ENCODE results near the gene RYR3.

- TF ChIP-seq YEATS2 (CRISPR knock-in tag; IDR thresholded peaks at IDR 0.05; ENCODE audit: borderline replicate concordance), result no peak
- TF ChIP-seq ZNF253 (CRISPR knock-in tag; IDR thresholded peaks at IDR 0.05; ENCODE audit: borderline replicate concordance), result no peak
- TF ChIP-seq ISL2 (CRISPR knock-in tag; IDR thresholded peaks at IDR 0.05), result no peak
- no peak for TF ChIP-seq ARID3A (IDR thresholded peaks at IDR 0.05; ENCODE audit: low read depth, low read length)
- TF ChIP-seq, protein P1, sequence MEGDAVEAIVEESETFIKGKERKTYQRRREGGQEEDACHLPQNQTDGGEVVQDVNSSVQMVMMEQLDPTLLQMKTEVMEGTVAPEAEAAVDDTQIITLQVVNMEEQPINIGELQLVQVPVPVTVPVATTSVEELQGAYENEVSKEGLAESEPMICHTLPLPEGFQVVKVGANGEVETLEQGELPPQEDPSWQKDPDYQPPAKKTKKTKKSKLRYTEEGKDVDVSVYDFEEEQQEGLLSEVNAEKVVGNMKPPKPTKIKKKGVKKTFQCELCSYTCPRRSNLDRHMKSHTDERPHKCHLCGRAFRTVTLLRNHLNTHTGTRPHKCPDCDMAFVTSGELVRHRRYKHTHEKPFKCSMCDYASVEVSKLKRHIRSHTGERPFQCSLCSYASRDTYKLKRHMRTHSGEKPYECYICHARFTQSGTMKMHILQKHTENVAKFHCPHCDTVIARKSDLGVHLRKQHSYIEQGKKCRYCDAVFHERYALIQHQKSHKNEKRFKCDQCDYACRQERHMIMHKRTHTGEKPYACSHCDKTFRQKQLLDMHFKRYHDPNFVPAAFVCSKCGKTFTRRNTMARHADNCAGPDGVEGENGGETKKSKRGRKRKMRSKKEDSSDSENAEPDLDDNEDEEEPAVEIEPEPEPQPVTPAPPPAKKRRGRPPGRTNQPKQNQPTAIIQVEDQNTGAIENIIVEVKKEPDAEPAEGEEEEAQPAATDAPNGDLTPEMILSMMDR (CRISPR knock-in tag; IDR thresholded peaks at IDR 0.05), result no peak
- TF ChIP-seq HCFC1 (IDR thresholded peaks at IDR 0.05; ENCODE audit: low read depth, low read length), result no peak
- TF ChIP-seq, protein P2, sequence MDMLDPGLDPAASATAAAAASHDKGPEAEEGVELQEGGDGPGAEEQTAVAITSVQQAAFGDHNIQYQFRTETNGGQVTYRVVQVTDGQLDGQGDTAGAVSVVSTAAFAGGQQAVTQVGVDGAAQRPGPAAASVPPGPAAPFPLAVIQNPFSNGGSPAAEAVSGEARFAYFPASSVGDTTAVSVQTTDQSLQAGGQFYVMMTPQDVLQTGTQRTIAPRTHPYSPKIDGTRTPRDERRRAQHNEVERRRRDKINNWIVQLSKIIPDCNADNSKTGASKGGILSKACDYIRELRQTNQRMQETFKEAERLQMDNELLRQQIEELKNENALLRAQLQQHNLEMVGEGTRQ (IDR thresholded peaks at IDR 0.05; ENCODE audit: low read depth, low read length), result no peak
- TF ChIP-seq, protein P2 (CRISPR knock-in tag; IDR thresholded peaks at IDR 0.05; ENCODE audit: borderline replicate concordance), result no peak
- TF ChIP-seq NR2F6 (IDR thresholded peaks at IDR 0.05), result no peak
- no peak for TF ChIP-seq NR2F6 (CRISPR knock-in tag; IDR thresholded peaks at IDR 0.05)
- TF ChIP-seq ZNF616 (CRISPR knock-in tag; IDR thresholded peaks at IDR 0.05; ENCODE audit: low read depth), result no peak
- TF ChIP-seq POLR2AphosphoS5 (IDR thresholded peaks at IDR 0.05; ENCODE audit: low read depth, low read length), result no peak
- no peak for TF ChIP-seq EZH2 (conservative IDR thresholded peaks at IDR 0.05; ENCODE audit: low read depth, low read length)
Measured at GRCh38 chr15:33304924-33305323, 5.8 kb upstream of the RYR3 start.

All from HepG2 (cell line).